CD4-positive, alpha-beta T cell treated with Interleukin-4 for 1 hour (primary cell): Measurements from ENCODE around the gene FAM117A.
"Not testable (repeated sequence)": the region's sequence is repeated elsewhere in the genome, so short reads cannot be mapped to it uniquely, and the experiment has no call there.

Experiments used
- DNase-seq, 2 donors: peaks; one replicate each; pipeline ENCODE4 v3.0.0-alpha.2; 2020 to 2022

FAM117A gene

DNA sequence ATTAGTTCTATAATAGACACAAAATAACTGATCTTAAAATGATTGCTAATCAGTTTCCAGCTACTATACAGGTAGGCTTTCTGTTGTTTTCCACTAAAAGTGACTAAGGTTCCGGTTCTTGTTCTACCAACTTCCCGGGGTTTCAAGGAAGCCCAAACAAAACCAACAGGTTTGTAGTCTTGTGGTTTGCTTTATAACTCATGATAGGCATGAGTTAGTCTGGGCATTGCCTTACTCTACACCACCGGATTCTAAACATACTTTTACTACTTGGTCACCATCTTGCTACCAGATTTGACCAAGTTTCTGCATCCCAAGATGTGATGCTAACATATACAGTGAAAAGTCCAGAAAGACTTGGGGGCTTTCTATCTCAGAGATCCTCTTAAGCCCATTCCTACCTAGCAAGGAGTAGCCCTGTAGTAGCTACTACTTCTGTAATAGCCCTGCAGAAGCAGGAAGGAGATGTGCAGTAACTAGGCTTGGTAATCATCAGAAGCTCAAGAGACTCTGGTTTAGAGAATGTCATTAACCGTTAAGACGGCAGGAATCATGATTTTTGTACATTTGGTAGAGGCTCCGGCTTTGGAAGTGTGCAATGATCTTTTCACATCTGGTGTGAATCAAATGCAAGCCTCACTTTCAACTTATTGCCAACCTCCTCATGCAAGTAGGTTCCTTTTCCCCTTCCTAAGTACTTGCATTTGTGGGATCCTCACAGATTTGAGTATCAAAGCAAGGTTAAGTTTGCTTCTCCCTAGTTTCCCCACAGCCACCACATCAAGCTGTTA is 1.6 kb downstream of the FAM117A start:
- no peak for DNase-seq

GRCh38 chr17:49760932-49761558 is 2.9 kb downstream of the FAM117A start:
- DNase-seq = no peak

DNA sequence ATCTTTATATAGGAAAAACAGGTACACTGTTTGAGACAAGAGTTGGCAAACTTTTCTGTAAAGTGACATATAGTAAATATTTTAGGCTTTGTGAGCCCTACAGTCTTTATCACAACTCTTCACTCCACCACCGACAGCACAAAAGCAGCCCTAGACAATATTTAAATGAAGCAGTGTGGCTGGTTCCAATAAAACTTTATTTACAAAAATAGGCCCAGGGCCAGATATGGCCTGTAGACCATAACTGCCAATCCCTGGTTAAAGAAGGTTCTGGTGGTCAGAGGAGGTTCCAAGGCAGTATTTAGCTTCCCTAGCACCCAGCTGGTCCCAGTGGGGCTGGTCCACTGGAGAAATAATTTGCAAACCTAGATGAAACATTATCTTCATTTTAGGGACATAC is 3.6 kb downstream of the FAM117A start:
- DNase-seq = no peak

DNA sequence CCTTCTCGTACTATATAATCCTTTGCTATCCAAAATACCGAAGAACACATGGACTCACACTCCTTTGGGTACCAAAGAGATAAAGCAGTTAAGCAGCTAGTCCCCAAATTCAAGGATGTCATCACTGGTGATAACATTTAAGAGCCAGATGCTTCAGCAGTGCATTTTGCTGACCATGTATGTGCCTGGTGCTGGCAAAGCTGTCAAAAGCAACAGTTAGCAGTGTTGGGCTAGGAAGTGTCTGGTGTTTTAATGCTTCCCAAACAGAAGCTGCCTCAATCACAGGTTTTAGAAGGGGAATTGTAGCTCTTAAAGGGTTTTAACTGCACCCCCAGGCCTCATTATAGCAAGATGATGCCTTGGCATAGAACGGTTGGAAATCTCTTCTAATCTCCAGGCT is 4.7 kb downstream of the FAM117A start:
- no peak for DNase-seq

GRCh38 chr17:49758464-49759010 is 5.4 kb downstream of the FAM117A start:
- DNase-seq = not testable (repeated sequence)

DNA sequence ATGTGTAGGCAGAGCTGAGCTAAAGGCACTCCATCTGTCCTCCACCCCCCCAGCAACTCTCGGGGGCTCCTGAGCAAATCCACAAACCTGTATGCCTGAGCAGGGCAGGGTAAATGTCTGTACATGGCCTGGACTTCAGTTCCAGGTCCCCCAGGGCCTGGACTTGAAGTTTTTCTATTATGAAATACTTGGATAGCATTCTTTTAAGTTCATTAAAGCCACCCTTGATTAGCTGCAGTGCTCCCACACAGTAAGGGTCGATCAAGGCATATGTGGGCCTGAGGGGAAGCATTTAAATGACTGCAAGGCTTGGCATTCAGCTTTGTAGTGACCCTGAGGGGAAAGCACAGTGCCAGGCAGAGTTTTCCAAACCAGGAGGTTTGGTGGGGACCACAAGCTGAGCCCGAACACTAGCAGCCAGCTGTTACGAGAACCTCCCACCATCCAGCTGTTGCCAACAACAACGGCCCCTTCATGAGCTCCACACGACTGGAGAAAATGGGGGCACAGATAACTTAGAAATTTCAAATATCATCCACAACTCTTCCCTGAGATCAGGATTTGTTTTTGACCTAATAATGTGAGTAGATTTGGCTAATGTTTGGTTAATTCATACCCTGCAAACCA is 6.7 kb downstream of the FAM117A start:
- no peak for DNase-seq

DNA sequence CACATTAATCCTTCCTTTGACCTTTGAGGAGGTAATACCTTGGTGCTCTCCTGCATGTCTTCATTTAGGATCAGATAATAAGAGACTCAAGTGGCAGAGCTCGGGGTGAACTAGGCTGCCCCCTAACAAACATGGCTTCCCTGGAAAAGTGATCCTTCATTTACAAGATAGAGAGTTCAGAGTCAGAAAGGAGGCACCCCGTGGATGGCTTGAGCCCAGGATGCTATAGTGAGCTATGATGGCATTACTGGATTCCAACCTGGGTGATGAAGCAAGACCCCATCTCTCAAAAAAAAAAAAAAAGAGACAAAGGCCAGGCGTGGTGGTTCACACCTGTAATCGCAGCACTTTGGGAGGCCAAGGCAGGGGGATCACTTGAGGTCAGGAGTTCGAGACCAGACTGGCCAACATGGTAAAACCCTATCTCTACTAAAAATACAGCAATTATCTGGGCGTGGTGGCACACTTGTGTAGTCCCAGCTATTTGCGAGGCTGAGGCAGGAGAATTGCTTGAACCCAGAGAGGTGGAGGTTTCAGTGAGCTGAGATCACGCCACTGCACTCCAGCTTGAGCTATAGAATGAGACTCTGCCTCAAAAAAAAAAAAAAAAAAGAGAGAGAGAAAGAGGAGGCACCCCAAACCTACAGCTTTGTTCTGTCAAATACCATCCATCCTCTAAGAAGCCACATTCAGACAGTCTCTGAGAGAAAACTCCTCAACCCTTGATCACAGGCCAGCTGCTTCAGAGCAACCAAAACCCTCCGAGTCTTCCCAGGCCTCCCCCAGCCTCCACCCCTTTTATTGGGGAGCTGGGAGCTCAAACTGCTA is 7.4 kb downstream of the FAM117A start:
- DNase-seq = no peak

DNA sequence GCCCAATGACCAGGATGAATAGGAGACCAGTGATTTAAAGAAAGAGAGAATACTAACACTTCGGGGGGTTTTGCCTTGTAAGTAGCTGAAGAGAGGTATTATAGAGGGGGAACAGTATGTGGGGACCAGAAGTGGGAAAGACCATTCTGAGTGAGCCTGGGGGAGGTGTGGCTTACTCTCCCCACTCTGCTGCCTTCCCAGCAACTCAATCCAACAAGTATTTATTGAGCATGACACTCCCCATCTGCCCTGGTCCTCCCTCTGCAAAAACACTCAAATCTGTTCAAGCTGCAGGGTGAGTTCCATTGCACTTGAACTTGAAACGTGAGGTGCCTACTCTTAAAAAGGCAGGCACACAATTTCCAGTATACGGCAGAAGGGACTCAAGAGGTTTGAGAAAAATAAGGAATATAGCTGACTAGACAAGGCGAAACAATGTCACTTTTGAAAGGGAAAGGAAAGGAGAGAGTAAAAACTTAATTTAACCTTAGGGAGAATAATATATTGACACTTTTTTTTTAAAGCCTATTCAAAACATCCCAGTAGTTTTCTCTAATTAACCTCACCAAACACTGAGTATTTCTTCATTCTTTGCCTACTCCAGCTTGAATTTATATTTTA is 8.2 kb downstream of the FAM117A start:
- no peak for DNase-seq

DNA sequence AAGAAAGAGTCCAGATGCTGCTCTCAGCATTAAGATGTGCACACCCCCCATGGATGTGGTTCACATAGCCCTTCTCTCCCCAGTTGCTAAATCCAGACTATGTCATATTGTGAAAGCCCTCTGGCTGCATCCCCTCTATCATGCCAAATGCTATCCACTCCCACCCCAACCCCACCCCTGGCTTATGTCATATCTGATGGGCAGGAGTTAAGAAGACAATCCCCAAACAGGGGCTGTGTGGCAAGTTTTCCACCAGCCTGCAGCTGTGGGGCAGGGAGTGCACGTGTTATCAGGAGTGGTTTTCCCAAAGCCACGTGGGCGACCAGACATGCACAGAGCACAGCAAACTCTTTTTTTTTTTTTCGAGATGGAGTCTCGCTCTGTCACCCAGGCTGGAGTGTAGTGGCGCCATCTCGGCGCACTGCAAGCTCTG is 10.0 kb downstream of the FAM117A start:
- DNase-seq = no peak

DNA sequence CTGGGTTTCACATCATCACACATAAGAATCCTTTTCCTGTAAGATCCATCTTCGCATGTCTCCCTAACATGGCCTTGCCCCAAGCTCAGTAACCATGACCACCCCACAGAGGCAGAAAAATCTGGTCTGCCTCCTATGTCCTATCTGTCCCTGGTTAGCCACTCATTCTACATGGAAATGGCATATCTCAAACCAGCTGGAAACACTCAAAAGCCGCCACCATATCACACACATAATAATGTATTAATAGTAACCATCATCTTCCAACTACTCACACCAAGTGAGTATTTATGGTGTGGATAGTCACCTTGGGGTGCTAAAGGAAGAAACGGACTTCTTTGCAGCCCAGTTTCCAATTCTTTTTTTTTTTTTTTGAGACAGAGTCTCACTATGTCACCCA is 11.4 kb downstream of the FAM117A start:
- DNase-seq = no peak

DNA sequence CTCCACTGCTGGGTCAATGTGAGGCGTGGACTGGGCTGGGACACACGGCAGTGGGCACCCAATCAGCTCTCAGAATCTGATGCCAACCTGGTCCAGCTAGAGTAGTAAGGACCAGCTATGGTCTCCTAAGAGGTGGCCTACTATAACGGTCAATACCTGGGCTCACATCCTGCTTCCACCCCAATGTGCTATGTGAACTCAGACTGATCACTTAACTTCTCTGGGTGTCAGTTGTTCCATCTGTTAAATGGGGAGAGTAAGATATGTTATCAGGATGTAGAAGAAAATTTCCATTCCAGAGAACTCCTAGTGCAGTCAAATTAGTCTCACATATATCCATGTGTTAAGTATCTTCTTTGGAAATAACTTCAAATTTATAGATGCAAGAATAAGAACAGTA is 14.2 kb downstream of the FAM117A start:
- no peak for DNase-seq

GRCh38 chr17:49748791-49749190 is 15.1 kb downstream of the FAM117A start:
- DNase-seq = peak; percentile 63 to 76

DNA sequence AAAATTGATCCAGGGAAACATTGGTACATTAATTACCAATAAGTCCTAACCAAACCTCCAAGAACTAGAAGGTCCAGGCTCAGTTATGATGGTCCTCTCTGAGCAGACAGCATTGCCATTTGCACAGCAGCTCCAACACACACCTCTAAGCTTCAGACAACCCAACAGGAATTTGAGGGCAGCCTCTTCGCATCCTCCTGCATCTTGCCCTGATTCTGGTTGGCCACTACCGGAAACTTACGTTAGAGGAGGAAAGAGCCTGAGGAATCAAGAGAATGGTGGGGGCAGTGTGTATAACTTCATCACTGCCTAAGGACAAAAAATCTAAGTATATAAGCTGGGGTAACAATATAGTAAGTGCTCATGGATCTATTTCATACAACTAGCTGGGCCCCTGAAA is 15.7 kb downstream of the FAM117A start:
- DNase-seq = peak in 1 of 2 donors; percentile 58

- no peak for DNase-seq
Measured at GRCh38 chr17:49747632-49748031, 16.3 kb downstream of the FAM117A start.

- peak; percentile 48 to 78 for DNase-seq
Measured at GRCh38 chr17:49746791-49747490, 17.0 kb downstream of the FAM117A start.

DNA sequence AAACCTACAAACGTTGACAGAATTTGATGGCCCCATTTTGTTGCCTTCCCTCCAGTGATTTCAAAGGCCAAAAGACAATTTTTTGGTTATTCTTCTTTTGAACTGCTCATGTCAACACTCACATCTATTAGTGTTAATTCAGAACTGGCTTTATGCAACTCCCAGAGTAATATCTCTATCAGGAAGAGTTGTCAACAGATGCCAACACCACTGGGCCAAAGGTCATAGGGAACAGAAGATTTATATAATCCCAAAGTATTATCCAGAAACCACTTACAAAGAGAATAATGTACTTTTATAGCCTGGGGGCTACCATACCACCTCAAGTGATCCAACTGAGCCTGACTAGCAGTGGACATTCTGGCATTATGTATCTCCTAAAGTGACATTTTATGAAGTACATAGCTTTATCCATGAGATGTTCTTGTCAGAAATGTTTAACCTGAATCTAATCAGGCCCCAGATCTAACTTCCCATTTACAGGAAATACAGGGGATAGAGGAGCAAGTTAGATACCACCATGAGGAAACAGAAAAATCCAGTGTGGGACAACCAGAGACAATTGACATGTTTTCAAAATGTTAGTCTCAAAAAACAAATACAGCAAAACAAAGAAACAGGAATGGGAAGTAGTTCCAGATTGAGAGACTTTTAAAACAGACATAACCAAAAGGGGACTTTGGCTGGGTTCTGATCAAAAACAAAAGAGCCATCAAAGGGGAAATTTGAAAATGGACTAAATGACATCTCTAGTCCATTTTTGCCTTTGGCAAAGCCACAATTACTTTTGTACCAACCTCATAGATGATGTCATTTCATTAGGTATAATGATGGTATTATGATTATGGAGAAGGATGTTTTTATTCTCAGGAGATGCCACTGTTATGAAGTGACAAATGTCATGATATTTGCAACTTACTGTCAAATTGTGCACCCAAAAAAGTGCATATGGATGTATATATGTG is 18.5 kb downstream of the FAM117A start:
- DNase-seq = no peak

DNA sequence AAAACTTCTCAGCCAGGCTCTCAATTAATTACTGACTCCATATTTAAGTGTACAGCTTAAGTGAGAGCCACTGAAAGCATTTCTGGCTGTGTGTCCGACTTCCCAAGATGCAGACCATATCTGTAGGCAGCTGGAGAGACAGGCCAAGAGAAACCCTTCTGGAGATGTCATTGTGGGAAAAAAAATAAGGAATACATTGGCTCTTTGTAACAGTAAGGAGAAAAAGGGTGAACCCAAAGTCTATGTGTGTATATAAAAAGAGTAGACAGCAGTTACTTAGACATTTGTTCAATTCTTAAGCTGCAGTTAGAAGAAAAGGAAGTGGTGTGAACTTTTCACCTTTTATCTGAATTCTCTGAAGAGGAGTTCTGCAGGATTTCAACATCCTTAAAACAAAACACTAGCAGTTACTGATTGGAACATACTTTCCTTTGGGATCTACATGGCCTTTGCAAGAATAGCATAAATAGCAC is 21.7 kb downstream of the FAM117A start:
- DNase-seq = peak in 1 of 2 donors; percentile 54

DNA sequence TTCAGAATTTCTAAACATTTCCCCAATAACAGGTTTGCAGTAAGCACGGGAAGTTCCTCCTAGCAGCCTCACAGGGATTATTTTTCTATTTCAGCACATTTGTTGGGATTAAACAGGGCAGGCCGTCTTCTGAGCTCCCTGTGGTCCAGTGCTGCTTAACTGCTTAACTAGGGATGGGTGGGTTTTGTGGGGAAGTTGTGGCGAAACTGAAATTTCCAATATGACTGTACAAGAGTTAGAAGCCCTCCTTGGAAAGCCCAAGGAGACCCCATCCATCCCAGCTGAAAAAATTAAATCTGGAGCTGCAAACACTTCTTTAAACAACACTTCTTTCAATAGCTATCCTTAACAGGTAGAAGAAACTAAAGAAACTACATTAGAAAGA is 22.2 kb downstream of the FAM117A start:
- DNase-seq = no peak

GRCh38 chr17:49741009-49741691 is 22.8 kb downstream of the FAM117A start:
- peak in 1 of 2 donors; percentile 35 for DNase-seq
